Measurements from ENCODE around the gene NHLRC3. TPM values are rescaled to one million over a fixed set of nuclear protein-coding genes. Genes with fewer than 3 reads are reported as not detected.

The NHLRC3 gene
- total and polyA plus RNA-seq, 2 of the 8 experiments (the other 6 are each of a cell fraction or from before 2014, with no cell fraction given) = 13.1 to 16.9 TPM

- Histone ChIP-seq H2AK5ac (ENCODE audit: low read depth, low read length) (no peak overlapping the region), H3K36me3 (ENCODE audit: control insufficient read depth in 2 of 4, insufficient read depth in 4 of 4, low read length in 3 of 4) (no peaks in the 10 kb centered on the region), H4K20me1 (replicated peaks in 1 of 2; ENCODE audit: control insufficient read depth in 1 of 2, insufficient read depth in 2 of 2, low read length in 2 of 2) (no peaks in the 10 kb centered on the region), H3K23ac (ENCODE audit: insufficient read length) (no peak overlapping the region), H3K23me2 (ENCODE audit: low read depth, low read length) (no peaks in the 10 kb centered on the region), H2AFZ (ENCODE audit: low read length) (no peak overlapping the region), H3K4me2 (ENCODE audit: insufficient read depth in 1 of 2, low read depth in 2 of 2, low read length in 2 of 2) (no peak overlapping the region), H2BK120ac (replicated peaks; ENCODE audit: low read depth, low read length) (no peak overlapping the region), H4K5ac (ENCODE audit: insufficient read length, low read depth, low read length) (no peak overlapping the region), H3K4me3 (ENCODE audit: extremely low read depth in 1 of 4, insufficient read depth in 2 of 4, low read depth in 3 of 4, low read length in 4 of 4) (no peak overlapping the region), H2BK12ac (ENCODE audit: low read depth, low read length) (no peak overlapping the region), H3K9me3 (ENCODE audit: insufficient read depth in 2 of 2, low read depth in 1 of 2, low read length in 1 of 2) (no peaks in the 10 kb centered on the region), H4K8ac (ENCODE audit: extremely low read depth, insufficient read depth, low read length) (no peak overlapping the region), H3K4ac (replicated peaks; ENCODE audit: insufficient read length, low read depth, low read length) (no peak overlapping the region), H3K9ac (replicated peaks in 1 of 4; ENCODE audit: extremely low read depth in 1 of 4, low read depth in 3 of 4, low read length in 3 of 4) (no peak overlapping the region), H4K91ac (replicated peaks; ENCODE audit: insufficient read length, low read length) (no peak overlapping the region), H3K18ac (ENCODE audit: extremely low read depth, low read length) (no peak overlapping the region), H2BK20ac (ENCODE audit: low read length) (no peak overlapping the region), H2BK15ac (ENCODE audit: low read length) (no peak overlapping the region), H3K27ac (ENCODE audit: low read depth, low read length) (no peak overlapping the region), H3K14ac (ENCODE audit: insufficient read length) (no peak overlapping the region), H3K4me1 (replicated peaks in 1 of 4; ENCODE audit: control insufficient read depth in 3 of 4, insufficient read depth in 4 of 4, low read length in 3 of 4) (no peaks in the 10 kb centered on the region), H3K27me3 (replicated peaks in 1 of 4; ENCODE audit: control insufficient read depth in 3 of 4, extremely low read depth in 1 of 4, insufficient read depth in 3 of 4, low read length in 3 of 4) (no peaks in the 10 kb centered on the region; a peak in 1 of 7 replicates), H3K79me1 (ENCODE audit: low read depth, low read length) (no peaks in the 10 kb centered on the region), H3K56ac (replicated peaks; ENCODE audit: insufficient read length, low read depth, low read length) (no peak overlapping the region), H2BK5ac (ENCODE audit: low read depth, low read length) (no peak overlapping the region), H3K79me2 (ENCODE audit: control insufficient read depth in 1 of 2, insufficient read depth in 2 of 2, low read length in 2 of 2) (no peaks in the 10 kb centered on the region)
- CTCF ChIA-PET (ENCODE audit: partially characterized antibody) = no interaction called here
- POLR2A ChIA-PET (ENCODE audit: partially characterized antibody) = no interaction called here
- no peak for FAIRE-seq
- no peak for DNase-seq (ENCODE audit: low read depth in 1 of 2, low spot score in 2 of 2)
- TF ChIP-seq RXRA (IDR thresholded peaks at IDR 0.05; ENCODE audit: insufficient read depth, low read depth, low read length) (no peak), SIRT6 (IDR thresholded peaks at IDR 0.05; ENCODE audit: low read length) (no peak), CEBPB (IDR thresholded peaks at IDR 0.05; ENCODE audit: low read depth, low read length) (no peak), BRCA1 (IDR thresholded peaks at IDR 0.05; ENCODE audit: low read depth, low read length) (no peak), HDAC2 (IDR thresholded peaks at IDR 0.05; ENCODE audit: borderline replicate concordance in 1 of 2, low read depth in 2 of 2, low read length in 2 of 2) (no peak), GTF2F1 (IDR thresholded peaks at IDR 0.05; ENCODE audit: borderline replicate concordance, low read depth, low read length) (no peak), EP300 (IDR thresholded peaks at IDR 0.05; ENCODE audit: borderline replicate concordance in 1 of 2, low read depth in 2 of 2, low read length in 2 of 2) (no peak), JUN (IDR thresholded peaks at IDR 0.05; ENCODE audit: low read depth, low read length) (no peak), SIN3A (conservative IDR thresholded peaks at IDR 0.05 in 1 of 2, IDR thresholded peaks at IDR 0.05 in 1 of 2; ENCODE audit: low read depth in 1 of 2, low read length in 2 of 2) (no peak), SRF (IDR thresholded peaks at IDR 0.05; ENCODE audit: low read depth, low read length) (no peak), KDM4A (IDR thresholded peaks at IDR 0.05; ENCODE audit: low read depth, low read length, severe bottlenecking) (no peak), ATF3 (IDR thresholded peaks at IDR 0.05; ENCODE audit: insufficient read depth, low read depth, low read length) (no peak), CHD1 (IDR thresholded peaks at IDR 0.05; ENCODE audit: low read depth, low read length) (no peak), KDM1A (IDR thresholded peaks at IDR 0.05; ENCODE audit: borderline replicate concordance, low read length) (no peak), POU5F1 (IDR thresholded peaks at IDR 0.05; ENCODE audit: low read depth, low read length) (no peak)
Observed at GRCh38 chr13:39091586-39091985, 53.3 kb downstream of the NHLRC3 start.
